NOMO-1 (cell line): ENCODE data around the gene NGRN.

Experiments
- DNase-seq, 2 experiments: peaks; one replicate each; lab custom pipeline; 2025; ENCODE audit not compliant: unreplicated experiment in 2 of 2; lab: John Stamatoyannopoulos, UW

NGRN gene

GRCh38 chr15:90265271-90266060 lies at the start of gene NGRN:
TSS of gene NGRN (plus strand) at chr15:90265672. CDS start at chr15:90265713, 41 bp downstream.
- DNase-seq, result peak; percentile 87 to 89

- no peak for DNase-seq
These were observed 47.6 kb upstream of the NGRN start for GRCh38 chr15:90217671-90218394.

GRCh38 chr15:90219421-90220141 lies 45.9 kb upstream of the NGRN start:
- DNase-seq, result peak; percentile 9

GRCh38 chr15:90221246-90221900 lies 44.1 kb upstream of the NGRN start:
- DNase-seq, result peak; percentile 10 to 49

GRCh38 chr15:90222547-90222946 lies 42.9 kb upstream of the NGRN start:
- DNase-seq, result no peak

- DNase-seq, result no peak
These were observed 41.9 kb upstream of the NGRN start for GRCh38 chr15:90223441-90224165.

- DNase-seq, result no peak
These were observed 40.4 kb upstream of the NGRN start for GRCh38 chr15:90225047-90225446.

- DNase-seq, result no peak
These were observed 39.8 kb upstream of the NGRN start for GRCh38 chr15:90225504-90226234.

GRCh38 chr15:90227336-90227735 lies 38.1 kb upstream of the NGRN start:
- no peak for DNase-seq

GRCh38 chr15:90227816-90228772 lies 37.4 kb upstream of the NGRN start:
- DNase-seq, result no peak

GRCh38 chr15:90228960-90229359 lies 36.5 kb upstream of the NGRN start:
- DNase-seq, result no peak

- no peak for DNase-seq
These were observed 35.4 kb upstream of the NGRN start for GRCh38 chr15:90230071-90230494.

- no peak for DNase-seq
These were observed 34.9 kb upstream of the NGRN start for GRCh38 chr15:90230610-90231009.

- peak in 1 of 2 experiments; percentile 21 for DNase-seq
These were observed 34.1 kb upstream of the NGRN start for GRCh38 chr15:90231028-90232017.

- no peak for DNase-seq
These were observed 33.3 kb upstream of the NGRN start for GRCh38 chr15:90232196-90232595.

GRCh38 chr15:90232941-90233386 lies 32.5 kb upstream of the NGRN start:
- peak in 1 of 2 experiments; percentile 44 for DNase-seq
